ENCODE measurements around the gene ELK1. TPM values are rescaled to one million over a fixed set of nuclear protein-coding genes. Genes with fewer than 3 reads are reported as not detected.

The ELK1 gene
- total and polyA plus RNA-seq, 2 of the 8 experiments (the other 6 are each of a cell fraction or from before 2014, with no cell fraction given) = 31.9 to 42.2 TPM

DNA sequence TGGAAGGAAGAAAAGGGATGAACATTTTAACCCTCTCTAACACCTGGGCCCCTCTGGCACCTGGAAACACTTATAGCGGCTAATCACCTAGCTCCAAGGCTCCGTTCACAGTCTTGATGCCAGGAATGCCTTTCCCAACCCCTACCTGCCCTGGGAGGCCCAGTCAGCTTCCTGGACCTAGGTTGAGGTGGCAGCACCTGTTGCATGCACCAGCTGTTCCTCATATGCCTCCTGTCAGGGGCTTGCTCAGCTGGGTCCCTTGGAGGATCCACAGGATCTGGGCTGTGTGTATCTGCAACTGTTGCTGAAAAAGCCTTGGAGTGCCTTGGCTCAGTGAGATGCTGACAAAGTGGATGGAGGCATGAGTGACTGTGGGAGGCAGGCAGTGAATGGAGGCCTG lies 25.0 kb downstream of the ELK1 start:
- no peak overlapping the region for H4K8ac ChIP-seq (ENCODE audit: extremely low read depth, insufficient read depth, low read length)
- CTCF ChIA-PET (ENCODE audit: partially characterized antibody) = interaction anchor here (0.7 to 2.1 kb wide), 7 partner anchors 11 to 61 kb away, joined by 3 to 11 read pairs (median 5); no protein-coding TSS in a partner anchor

More for the DNA sequence above, 25.0 kb downstream of the ELK1 start:
- H3K27ac ChIP-seq (ENCODE audit: low read depth, low read length) = no peak overlapping the region
- H3K56ac ChIP-seq (replicated peaks; ENCODE audit: insufficient read length, low read depth, low read length) = no peak overlapping the region
- no peaks in the 10 kb centered on the region for H3K27me3 ChIP-seq (replicated peaks in 1 of 4; ENCODE audit: control insufficient read depth in 3 of 4, extremely low read depth in 1 of 4, insufficient read depth in 3 of 4, low read length in 3 of 4)
- no peak overlapping the region for H2BK20ac ChIP-seq (ENCODE audit: low read length)
- no peaks in the 10 kb centered on the region for H3K9me3 ChIP-seq (ENCODE audit: insufficient read depth in 2 of 2, low read depth in 1 of 2, low read length in 1 of 2)
- H2BK5ac ChIP-seq (ENCODE audit: low read depth, low read length) = no peak overlapping the region
- no peak overlapping the region for H3K4ac ChIP-seq (replicated peaks; ENCODE audit: insufficient read length, low read depth, low read length)
- H2BK120ac ChIP-seq (replicated peaks; ENCODE audit: low read depth, low read length) = no peak overlapping the region
- no peaks in the 10 kb centered on the region for H3K79me2 ChIP-seq (ENCODE audit: control insufficient read depth in 1 of 2, insufficient read depth in 2 of 2, low read length in 2 of 2)
- H4K91ac ChIP-seq (replicated peaks; ENCODE audit: insufficient read length, low read length) = no peak overlapping the region
- FAIRE-seq (no peak), DNase-seq (ENCODE audit: low read depth in 1 of 2, low spot score in 2 of 2) (no peak)
- H3K79me1 ChIP-seq (ENCODE audit: low read depth, low read length) = no peaks in the 10 kb centered on the region
- no peak overlapping the region for H3K23ac ChIP-seq (ENCODE audit: insufficient read length)
- H2AK5ac ChIP-seq (ENCODE audit: low read depth, low read length) = no peak overlapping the region
- 43% methylated on average over 2 of the region's 2 CpGs; no CpG with 5 or more reads in 1 of the 2 experiments for WGBS, 2 experiments (ENCODE audit: extremely low coverage in 1 of 2, insufficient coverage in 1 of 2, insufficient read length in 1 of 2, insufficient replicate concordance in 2 of 2, low coverage in 1 of 2, low lambda C conversion rate in 2 of 2, missing lambda C conversion rate in 1 of 2)
- no peaks in the 10 kb centered on the region for H3K36me3 ChIP-seq (ENCODE audit: control insufficient read depth in 2 of 4, insufficient read depth in 4 of 4, low read length in 3 of 4)
- H3K14ac ChIP-seq (ENCODE audit: insufficient read length) = no peak overlapping the region
- H3K4me1 ChIP-seq (replicated peaks in 1 of 4; ENCODE audit: control insufficient read depth in 3 of 4, insufficient read depth in 4 of 4, low read length in 3 of 4) = peaks cover under 1 to 3% (median 2%) of the 10 kb centered on the region in 4 experiments; a peak in 6 of 7 replicates
- POLR2A ChIA-PET (ENCODE audit: partially characterized antibody) = interaction anchor here (1.1 to 1.3 kb wide), 3 partner anchors 39 to 57 kb away, joined by 3 to 4 read pairs (median 3); no protein-coding TSS in a partner anchor
- H3K9ac ChIP-seq (replicated peaks in 1 of 4; ENCODE audit: extremely low read depth in 1 of 4, low read depth in 3 of 4, low read length in 3 of 4) = no peak overlapping the region
- no peaks in the 10 kb centered on the region for H3K23me2 ChIP-seq (ENCODE audit: low read depth, low read length)
- no peak overlapping the region for H3K4me3 ChIP-seq (ENCODE audit: extremely low read depth in 1 of 4, insufficient read depth in 2 of 4, low read depth in 3 of 4, low read length in 4 of 4)
- H3K4me2 ChIP-seq (ENCODE audit: insufficient read depth in 1 of 2, low read depth in 2 of 2, low read length in 2 of 2) = no peak overlapping the region
- no peak for TF ChIP-seq ZNF274 (IDR thresholded peaks at IDR 0.05; ENCODE audit: borderline replicate concordance, extremely low read depth, low read length)
- TF ChIP-seq SIRT6 (IDR thresholded peaks at IDR 0.05; ENCODE audit: low read length) = no peak
- no peak for TF ChIP-seq PHF8 (conservative IDR thresholded peaks at IDR 0.05; ENCODE audit: low read depth, low read length)
- no peak for TF ChIP-seq JUN (IDR thresholded peaks at IDR 0.05; ENCODE audit: low read depth, low read length)
- TF ChIP-seq EGR1 (IDR thresholded peaks at IDR 0.05; ENCODE audit: borderline replicate concordance, low read depth, low read length) = no peak
- TF ChIP-seq NRF1 (IDR thresholded peaks at IDR 0.05; ENCODE audit: low read depth, low read length) = no peak
- TF ChIP-seq, protein P1, sequence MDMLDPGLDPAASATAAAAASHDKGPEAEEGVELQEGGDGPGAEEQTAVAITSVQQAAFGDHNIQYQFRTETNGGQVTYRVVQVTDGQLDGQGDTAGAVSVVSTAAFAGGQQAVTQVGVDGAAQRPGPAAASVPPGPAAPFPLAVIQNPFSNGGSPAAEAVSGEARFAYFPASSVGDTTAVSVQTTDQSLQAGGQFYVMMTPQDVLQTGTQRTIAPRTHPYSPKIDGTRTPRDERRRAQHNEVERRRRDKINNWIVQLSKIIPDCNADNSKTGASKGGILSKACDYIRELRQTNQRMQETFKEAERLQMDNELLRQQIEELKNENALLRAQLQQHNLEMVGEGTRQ (IDR thresholded peaks at IDR 0.05; ENCODE audit: low read length) = no peak
- H4K20me1 ChIP-seq (replicated peaks in 1 of 2; ENCODE audit: control insufficient read depth in 1 of 2, insufficient read depth in 2 of 2, low read length in 2 of 2) = peaks cover 0 to 1% of the 10 kb centered on the region in 2 experiments
- no peak overlapping the region for H4K5ac ChIP-seq (ENCODE audit: insufficient read length, low read depth, low read length)
- no peak overlapping the region for H2AFZ ChIP-seq (ENCODE audit: low read length)
- H2BK12ac ChIP-seq (ENCODE audit: low read depth, low read length) = no peak overlapping the region
- H2BK15ac ChIP-seq (ENCODE audit: low read length) = no peak overlapping the region
- no peak overlapping the region for H3K18ac ChIP-seq (ENCODE audit: extremely low read depth, low read length)

Measured in H1 (cell line).